CD4-positive, alpha-beta T cell treated with Interleukin-4 for 1 hour (primary cell): ENCODE data around the gene CLMN.

ENCODE experiments used
- DNase-seq, 2 donors: peaks; one replicate each; pipeline ENCODE4 v3.0.0-alpha.2; 2020 to 2022

Gene CLMN

GRCh38 chr14:95258754-95259593 lies 60.7 kb downstream of the CLMN start:
- no peak for DNase-seq

GRCh38 chr14:95258156-95258555 lies 61.6 kb downstream of the CLMN start:
- no peak for DNase-seq

DNA sequence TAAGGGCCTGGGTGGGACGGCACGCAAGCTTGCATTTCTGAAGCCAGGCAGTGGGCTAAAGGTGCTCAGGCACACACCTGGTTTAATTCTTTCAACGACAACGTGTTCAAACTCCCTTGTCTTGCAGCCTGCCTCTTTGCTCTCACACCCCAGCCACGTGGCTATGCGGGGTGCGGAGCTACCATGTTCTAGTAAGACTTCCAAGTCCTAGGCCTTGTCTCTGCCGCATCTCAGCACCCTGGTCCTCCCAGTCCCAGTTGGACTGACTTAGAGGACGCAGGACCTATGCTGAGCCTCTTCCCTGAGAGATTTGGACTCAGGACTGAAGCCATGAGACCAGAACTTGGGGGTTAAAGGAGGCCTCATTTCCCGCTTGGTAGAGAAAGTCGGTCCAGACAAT lies 62.2 kb downstream of the CLMN start:
- no peak for DNase-seq

DNA sequence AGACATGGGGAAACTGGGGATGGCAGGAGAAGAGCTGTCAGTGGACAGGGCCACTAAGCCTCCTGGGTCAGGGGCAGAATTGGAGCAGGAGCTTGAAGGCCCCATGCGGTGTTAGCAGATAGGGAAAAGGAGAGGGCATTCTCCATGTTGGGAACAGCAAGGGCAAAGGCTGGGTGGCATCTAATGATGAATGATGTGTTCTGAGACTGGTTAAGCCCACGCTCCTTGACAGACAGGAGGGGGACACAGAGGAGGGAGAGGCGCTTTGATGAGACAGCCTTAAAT lies 63.0 kb downstream of the CLMN start:
- no peak for DNase-seq

DNA sequence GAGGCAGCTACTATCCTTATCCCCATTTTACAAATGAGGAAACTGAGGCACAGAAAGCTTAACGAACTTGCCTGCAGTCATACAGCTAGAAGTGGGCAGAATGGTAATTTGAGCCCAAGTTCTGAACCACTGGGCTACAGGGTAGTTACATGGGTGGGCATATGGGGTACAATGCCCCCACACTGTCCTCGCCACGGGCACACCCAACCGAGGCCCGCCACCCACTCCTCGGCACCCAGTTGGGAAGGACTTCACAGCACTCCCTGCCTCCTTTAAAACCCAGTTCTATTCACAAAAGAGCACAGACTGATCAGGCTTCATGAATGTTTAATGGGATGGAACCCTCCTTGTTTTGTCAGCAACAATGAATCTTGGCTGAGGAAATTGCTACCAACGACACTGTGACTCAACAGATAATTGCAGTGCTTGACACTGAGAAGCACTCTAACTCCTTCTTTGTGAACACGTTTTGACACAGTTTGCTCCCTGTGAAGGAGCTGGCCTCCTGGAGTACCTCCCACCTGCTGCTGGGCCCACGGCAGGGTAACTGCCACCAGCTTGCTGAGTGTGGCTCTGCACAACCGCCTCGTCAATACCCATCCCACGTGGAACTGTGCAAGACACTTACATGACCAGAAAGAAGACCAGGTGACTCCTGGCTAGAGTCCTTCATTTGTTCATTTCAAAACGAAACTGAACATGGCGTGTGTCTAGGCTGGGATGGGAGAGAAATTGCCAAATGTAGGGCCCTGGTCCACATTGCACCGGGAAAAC lies 63.5 kb downstream of the CLMN start:
- no peak for DNase-seq

DNA sequence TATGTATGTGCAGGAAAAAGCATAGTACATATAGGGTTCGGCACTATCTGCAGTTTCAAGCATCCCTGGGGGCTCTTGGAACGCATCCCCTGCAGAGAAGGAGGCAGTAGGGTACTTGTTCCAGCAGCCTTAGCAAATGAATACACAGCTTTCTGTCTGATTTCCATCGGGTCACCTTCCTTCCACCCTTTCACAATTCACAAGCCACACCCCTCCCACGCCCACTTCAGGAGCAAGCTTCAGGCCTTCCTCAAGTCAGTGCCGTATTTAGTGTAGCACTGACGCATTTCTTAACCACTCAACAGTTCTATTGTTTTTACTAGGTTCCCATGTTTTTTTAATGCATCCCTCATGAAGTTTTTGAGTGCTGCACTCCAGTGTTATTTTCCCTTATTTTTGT lies 64.2 kb downstream of the CLMN start:
- peak in 1 of 2 donors; percentile 54 for DNase-seq

DNA sequence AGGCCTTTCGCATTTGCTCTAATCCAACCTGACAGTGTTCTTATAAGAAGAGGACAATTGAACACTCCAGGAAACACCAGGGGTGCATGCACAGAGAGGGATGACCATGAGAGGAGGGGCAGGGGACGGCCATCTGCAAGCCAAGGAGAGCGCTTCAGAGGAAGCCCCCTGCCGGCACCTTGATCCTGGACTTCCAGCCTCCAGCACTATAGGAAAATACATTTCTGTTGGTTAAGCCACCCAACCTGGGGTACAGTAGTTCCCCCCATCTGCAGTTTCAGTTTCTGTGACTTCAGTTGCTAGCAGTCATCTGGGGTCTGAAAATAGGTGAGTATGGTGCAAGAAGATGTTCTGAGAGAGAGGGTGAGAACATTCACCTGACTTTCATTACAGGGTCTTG lies 64.7 kb downstream of the CLMN start:
- no peak for DNase-seq

- DNase-seq: no peak
These were observed 65.4 kb downstream of the CLMN start for GRCh38 chr14:95254288-95254687.

- no peak for DNase-seq
These were observed 66.6 kb downstream of the CLMN start for GRCh38 chr14:95253039-95253630.

DNA sequence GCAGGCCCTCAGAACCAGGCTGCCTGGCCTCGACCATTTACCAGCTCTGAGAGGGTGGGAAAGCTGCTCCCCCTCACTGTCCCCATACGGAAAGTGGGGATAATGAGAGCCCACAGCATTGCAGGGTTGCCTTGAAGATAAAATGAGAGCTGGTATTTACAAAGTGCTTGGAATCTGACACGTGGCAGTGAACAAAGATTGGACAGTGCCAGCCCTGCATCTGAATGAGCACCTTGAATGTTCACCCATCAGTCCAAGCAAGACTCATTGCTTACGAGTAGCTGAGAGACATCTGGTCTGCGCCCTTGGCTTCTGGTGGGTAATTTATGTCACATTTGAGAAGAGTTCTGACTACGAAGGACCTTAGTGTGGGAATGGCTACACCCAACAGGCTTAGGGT lies 67.5 kb downstream of the CLMN start:
- DNase-seq: no peak

DNA sequence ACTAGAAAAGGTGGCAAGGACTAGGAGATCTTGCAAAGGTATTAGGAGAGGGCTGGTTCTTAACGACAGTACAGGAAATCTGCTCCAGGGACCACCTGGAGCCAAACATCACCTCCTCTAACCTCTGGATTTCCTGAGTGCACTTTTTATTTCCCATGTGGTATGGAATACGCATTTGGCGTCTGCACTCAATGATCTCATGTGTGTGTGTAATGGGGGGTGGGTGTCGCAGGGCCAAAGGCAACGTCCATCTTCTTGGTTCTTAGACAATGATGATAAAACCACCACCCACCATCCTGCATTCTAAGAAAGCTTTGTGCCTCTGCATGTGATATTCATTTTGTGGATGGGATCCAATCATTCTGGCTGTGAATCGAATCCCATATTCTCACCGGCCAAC lies 68.8 kb downstream of the CLMN start:
- no peak for DNase-seq

DNA sequence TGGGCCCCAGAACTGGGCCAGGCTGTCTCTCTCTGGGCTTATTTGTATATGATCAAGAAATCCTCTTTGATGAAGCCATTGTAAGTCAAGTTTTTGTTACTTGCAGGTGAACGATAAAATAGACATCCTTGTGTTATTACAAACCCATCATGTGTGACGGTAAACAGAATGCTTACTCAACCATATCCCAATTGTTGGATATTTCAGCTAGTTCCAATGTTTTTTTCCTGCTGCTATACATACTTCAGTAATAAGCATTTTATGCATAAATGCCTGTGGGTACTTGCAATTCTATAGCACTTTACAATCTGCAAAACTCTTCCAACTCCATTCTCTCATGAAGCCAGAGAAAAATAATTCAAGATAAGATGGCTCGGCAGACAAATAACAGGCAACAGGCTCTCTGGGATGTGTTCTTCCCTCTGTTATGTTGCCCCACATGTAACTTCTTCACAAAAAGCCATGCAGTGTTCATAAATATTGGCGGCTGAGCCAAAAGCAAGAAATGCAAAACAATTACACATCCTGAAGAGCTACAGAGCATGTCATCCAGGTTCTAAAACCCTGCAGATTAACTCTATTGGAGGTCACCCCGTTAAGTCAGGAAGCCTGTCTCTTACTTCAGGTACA lies 69.5 kb downstream of the CLMN start:
- DNase-seq: no peak

DNA sequence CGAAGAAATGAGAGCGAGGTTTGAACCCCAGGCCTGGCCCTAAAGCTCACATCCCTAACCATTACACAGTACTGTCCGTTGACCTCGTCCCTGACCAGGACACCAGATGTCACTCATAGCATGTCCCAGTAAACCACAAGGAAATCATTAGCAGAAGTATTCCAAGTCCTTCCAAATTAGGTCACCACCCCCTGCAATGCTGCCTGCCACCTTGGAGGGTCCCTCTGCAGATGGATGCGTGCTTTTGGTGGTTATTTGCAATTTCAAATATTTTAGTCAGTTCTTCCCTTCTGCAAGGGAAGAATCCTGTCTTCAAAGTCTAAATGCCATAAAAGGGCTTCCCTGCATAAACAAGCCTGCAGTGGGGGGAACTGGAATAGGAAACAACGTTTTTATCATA lies 71.3 kb downstream of the CLMN start:
- no peak for DNase-seq

- DNase-seq: no peak
These were observed 72.8 kb downstream of the CLMN start for GRCh38 chr14:95246870-95247269.

DNA sequence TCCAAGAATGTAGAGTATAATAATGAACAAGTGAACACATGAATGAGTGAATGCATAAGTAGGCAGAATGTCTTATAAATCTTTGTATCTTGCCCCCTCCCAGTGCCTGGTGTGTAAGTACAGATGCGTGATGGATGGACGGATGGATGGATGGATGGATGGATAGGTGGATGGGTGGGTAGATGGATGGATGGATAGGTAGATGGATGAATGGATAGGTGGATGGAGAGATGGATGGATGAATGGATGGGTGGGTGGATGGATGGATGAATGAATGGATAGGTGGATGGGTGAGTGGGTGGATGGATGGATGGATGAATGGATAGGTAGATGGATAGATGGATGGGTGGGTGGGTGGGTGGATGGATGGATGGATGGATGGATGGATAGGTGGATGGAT lies 74.4 kb downstream of the CLMN start:
- DNase-seq: no peak

- no peak for DNase-seq
These were observed 75.1 kb downstream of the CLMN start for GRCh38 chr14:95244587-95244986.

GRCh38 chr14:95242870-95243269 lies 76.8 kb downstream of the CLMN start:
- DNase-seq: no peak

DNA sequence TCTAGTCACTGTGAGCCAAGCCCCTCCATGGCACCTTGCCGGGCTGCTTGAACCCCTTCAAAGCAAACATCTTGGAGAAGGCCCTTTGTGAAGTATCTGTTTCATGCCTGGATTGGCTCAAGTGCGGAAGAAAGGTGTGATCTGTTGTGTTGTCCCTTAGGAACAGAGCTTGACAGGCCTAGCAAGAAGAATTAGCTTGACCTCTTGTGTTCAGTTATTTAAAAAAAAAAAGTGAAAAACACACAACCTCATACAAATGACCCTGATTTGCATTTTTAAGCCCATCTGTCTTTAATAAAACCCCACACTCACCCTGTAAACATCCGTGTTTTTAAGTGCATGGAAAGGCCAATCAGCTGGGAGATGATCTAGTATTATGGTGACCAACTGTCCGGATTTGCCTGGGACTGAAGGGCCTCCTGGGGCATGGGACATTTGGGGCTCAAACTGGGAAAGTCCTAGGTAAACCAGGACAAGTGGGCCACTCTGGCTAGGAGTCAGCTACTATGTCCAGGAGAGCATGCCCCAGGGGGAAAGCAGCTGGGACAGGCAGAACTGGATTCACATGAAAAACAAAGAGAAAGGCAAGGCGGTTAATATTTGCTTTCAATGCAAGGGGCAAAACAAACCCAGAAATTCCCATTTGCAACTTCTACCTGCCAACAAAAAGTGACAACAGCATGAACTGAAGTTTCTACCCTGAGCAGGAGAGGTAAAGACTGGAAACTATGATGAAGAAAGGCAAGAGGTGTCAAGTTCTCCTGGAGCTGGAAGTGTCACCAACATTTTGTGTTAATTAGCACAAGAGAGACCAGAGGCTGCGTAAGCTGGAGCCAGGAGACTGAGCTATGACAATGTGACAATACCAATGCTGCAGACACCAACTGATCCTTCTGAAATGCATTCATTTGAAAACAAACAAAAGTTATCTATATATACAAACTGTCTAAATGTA lies 78.6 kb downstream of the CLMN start:
- no peak for DNase-seq

GRCh38 chr14:95238487-95239298 lies 81.0 kb downstream of the CLMN start:
- DNase-seq: no peak

DNA sequence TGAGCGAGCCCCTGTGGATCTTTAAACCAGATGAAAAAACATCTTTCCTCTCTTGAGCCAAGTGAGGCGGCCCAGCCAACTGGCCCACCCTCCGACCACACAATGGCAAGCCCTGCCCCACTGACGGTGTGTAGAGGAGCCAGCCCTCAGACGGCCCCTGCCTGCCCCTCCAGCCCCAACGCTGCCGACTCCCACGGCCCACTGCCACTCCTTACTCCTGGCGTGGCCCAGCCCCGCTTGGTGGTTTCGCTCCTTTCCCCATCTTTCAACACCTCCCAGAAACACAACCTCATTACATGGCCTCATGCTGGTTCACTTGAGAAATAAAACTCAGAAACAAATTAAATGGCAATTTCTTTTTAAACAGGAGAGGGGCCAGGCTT lies 81.8 kb downstream of the CLMN start:
- no peak for DNase-seq

DNA sequence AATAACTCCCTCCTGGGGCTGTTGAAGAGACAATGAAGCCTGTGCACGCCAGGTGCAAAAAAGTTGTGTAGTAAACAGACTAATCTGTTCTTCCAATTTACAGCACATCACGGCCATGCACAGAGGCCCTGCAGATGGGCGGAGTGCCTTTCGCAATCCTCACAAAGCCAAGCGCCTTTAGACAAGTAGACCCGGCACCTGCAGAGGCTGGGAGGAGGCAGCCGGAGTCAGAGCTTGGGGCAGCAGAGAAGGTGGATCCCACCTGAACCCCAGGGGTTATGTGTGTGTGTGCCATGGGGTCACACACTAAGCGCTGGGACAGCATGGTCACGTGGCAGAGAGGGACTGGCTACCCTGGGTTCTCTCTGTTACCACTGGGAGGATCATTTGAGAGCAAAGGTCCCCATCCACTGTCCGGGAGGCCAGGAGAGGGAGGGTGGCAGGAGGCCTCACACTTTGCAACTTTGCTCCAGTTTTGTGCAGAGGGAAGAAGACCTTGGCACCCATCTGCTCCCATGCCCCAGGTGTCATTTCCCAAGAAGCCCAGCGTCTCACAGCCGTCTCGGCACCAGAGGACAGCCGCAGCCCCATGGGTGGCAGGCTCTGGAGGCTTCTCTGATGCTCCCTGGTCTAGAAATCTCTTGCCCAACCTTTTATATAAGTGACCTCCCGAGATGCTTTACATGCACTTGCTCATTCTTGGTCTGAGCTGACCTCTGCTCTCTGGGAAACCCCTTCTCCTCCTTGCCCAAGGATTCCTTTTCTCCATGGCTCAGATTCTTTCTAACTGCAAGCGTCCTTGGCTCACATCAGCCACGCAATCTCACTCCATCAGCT lies 82.4 kb downstream of the CLMN start:
- DNase-seq: no peak
